GM21529 (cell line): ENCODE measurements around the gene SAPCD2.

Source experiments
- ATAC-seq: cut with Tn5 transposase; IDR thresholded peaks from one replicate; pipeline ENCODE4 v1.9.1; 2021; ENCODE audit not compliant: unreplicated experiment

SAPCD2 gene

GRCh38 chr9:137019891-137020683 is 50.3 kb downstream of the SAPCD2 start:
- no peak for ATAC-seq

- no peak for ATAC-seq
These were observed 51.4 kb downstream of the SAPCD2 start for GRCh38 chr9:137018761-137019559.

GRCh38 chr9:137017791-137018497 is 52.4 kb downstream of the SAPCD2 start:
- no peak for ATAC-seq

GRCh38 chr9:137017071-137017470 is 53.3 kb downstream of the SAPCD2 start:
- no peak for ATAC-seq

- ATAC-seq: no peak
These were observed 53.9 kb downstream of the SAPCD2 start for GRCh38 chr9:137016436-137016835.

GRCh38 chr9:137015976-137016375 is 54.4 kb downstream of the SAPCD2 start:
- ATAC-seq: no peak

- ATAC-seq: no peak
These were observed 54.8 kb downstream of the SAPCD2 start for GRCh38 chr9:137015540-137015930.

- ATAC-seq: no peak
These were observed 55.4 kb downstream of the SAPCD2 start for GRCh38 chr9:137014776-137015539.

GRCh38 chr9:137014166-137014565 is 56.2 kb downstream of the SAPCD2 start:
- no peak for ATAC-seq

- ATAC-seq: no peak
These were observed 56.8 kb downstream of the SAPCD2 start for GRCh38 chr9:137013571-137013940.

- ATAC-seq: no peak
These were observed 57.4 kb downstream of the SAPCD2 start for GRCh38 chr9:137012694-137013570.
